ENCODE results near the gene DNAJA1.

The DNAJA1 gene

DNA sequence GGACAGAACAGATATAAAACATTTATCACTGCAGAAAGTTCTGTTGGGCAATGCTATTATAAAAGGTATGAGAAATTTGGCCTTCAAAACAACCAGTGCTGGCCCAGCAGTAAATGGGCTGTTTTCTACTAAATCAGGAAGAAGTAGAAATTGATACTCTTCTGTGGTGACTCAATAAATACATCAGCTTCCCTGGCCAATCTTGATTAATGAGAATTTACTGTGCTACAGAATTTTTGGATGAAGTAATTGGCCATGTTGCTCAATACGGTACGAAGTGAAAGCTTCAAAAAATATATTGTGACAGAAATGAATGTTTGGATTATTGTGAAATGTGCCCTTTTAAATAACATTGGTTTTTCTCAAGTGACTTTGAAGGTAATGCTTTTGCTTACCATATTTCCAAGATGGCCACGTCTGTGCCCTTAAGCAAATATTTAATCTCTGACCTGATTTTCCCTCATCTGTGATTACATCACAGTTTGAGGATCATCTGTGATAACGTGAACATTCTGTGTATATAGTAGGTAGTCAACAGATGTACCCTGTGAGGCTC lies 4.2 kb downstream of the DNAJA1 start:
- DNase-seq (ENCODE audit: low read depth): no peak

DNA sequence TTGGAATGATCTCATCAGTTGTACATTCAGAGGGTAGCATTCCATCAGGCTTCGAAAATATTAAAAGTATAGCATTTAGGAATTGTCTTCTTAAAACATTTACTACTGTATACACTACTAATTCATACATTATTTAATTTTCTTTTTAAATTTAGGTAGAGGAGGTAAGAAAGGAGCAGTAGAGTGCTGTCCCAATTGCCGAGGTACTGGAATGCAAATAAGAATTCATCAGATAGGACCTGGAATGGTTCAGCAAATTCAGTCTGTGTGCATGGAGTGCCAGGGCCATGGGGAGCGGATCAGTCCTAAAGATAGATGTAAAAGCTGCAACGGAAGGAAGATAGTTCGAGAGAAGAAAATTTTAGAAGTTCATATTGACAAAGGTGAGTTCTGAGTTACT lies 5.2 kb downstream of the DNAJA1 start:
- DNase-seq (ENCODE audit: low read depth): no peak

DNA sequence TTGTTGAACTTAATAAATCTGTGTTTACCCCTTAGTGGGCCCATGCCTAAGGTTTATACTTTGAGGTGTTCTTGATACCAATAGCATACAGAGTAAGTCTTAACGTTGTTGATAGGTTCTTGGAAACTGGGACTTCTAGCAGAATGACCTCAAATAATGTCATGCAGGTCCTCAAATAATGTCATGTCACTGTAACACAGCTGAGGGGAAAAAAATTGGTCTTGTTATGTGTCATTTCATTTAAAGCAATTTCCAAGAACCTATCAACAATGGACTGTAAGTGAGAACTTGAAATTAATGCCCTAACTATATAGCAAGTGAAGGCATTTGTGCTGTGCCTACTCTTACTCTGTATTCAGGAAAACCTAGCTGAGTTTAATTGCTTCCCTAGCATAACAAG lies 7.2 kb downstream of the DNAJA1 start:
- no peak for DNase-seq (ENCODE audit: low read depth)

DNA sequence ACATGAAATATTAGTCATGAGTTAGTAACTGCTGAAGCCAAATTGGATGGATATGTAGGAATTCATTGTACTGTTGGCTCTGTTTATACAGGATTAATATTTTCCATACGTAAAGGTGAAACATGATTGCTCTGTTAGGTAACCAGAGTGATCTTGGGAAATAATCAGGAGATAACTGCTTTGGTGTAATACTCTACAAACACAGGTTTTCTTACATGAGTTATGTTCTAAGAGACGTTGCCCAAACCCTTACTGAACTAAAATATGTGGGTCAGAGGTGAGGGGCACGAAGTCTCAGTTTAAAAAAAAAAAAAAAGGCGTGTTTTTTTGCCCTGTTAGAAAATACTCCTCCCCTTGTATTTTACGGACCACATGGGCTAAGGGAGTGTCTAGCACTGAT lies 7.8 kb downstream of the DNAJA1 start:
- DNase-seq (ENCODE audit: low read depth): no peak

DNA sequence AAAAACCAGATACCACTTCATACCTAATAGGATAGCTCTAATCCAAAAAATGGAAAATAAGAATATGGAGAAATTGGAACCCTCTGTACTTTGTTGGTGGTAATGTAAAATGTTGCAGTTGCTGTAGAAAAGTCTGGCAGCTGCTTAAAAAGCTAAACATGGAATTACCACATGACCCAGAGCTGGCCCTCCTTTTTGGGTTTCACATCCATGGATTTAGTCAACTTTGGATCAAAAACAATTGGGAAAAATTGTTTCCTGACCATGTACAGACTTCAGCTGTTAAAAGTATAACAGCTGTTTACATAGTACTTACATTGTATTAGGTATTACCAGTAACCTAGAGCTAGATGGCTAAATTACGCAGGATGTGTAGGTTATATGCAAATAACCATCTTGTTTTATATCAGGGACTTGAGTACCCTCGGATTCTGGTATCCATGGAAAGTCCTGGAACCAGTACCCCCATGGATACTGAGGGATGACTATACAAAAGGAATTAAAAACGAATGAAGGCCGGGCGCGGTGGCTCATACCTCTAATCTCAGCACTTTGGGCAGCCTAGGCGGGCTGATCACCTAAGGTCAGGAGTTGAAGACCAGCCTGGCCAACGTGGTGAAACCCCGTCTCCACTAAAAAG lies 15.8 kb downstream of the DNAJA1 start:
- DNase-seq (ENCODE audit: low read depth): no peak

DNA sequence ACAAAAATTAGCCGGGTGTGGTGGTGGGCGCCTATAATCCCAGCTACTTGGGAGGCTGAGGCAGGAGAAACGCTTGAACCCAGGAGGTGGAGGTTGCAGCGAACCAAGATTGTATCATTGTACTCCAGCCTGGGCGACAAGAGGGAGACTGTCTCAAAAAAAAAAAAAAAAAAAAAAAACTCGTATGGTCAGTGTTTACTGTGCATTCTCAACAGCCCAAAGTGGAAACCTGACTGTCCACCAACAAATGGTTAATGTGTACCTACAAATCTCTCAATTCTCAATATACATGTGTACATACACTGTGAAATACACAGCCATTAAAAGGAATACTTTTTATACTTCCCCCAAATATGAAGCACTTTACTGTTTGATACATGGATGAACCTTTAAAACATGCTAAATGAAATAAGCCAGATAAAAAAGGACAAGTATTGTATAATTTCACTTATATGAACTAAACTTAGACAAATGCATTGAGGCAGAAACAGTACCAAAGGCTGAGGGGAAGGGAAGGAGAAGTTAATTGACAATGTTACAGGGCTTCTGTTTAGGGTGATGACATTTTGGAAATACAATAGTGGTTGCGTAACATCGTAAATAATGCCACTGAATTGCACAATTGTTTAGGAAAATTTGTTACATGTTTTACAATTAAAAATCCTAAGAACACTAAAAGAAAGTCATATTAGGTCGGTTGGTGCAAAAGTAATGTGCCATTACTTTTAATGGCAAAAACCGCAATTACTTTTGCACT lies 16.5 kb downstream of the DNAJA1 start:
- no peak for DNase-seq (ENCODE audit: low read depth)

DNA sequence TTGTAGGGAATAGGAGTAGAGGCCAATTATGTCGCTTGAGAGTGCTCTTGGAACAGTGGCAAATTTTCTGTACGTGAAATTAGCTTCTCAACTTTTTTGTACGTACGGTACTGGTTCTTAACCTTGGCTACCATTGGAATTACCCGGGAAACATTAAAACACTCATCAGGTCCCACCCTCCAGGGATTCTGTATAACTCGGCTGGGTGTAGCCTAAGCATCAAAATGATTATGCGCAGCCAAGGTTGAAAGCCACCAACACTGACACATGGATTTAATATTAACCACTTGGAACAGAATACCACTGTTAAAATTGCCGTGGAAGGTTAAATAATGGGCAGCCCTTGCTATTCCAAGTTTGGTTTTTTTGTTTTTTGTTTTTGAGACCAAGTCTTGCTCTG lies 17.4 kb downstream of the DNAJA1 start:
- DNase-seq (ENCODE audit: low read depth): no peak

GRCh38 chr9:33043671-33044070 lies 18.6 kb downstream of the DNAJA1 start:
- no peak for DNase-seq (ENCODE audit: low read depth)

- peak; percentile 15 for DNase-seq (ENCODE audit: low read depth)
These were observed 19.1 kb downstream of the DNAJA1 start for GRCh38 chr9:33044162-33044673.

DNA sequence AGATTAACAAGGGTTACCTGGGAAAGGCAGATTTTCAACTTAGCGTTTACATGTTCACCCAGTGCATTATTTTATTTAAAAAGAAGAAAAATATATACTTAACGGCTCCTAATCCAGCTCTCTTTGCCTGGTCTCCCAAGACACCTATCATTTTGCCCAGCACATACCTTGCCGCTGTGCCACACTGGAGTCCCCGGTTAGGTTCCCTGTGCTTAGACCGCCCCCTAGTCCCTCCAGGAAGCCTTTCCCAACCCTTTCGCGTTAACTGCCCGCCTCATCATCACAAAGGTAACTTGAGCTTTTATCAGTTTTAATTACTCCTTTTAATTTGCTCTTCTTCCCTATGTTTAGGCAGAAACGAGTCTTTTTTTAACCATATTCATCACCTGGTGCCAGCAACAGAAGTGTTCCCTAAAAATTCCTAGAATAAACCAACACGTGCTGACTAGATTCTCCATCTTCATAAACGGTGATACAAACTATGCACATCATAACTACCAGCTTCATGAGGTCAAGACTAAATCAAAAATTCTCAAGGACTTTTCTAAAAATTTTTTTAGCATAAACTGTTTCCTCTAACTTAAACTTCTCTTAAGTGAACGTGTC lies 19.7 kb downstream of the DNAJA1 start:
- DNase-seq (ENCODE audit: low read depth): no peak

- DNase-seq (ENCODE audit: low read depth): no peak
These were observed 21.0 kb downstream of the DNAJA1 start for GRCh38 chr9:33046061-33046460.

DNA sequence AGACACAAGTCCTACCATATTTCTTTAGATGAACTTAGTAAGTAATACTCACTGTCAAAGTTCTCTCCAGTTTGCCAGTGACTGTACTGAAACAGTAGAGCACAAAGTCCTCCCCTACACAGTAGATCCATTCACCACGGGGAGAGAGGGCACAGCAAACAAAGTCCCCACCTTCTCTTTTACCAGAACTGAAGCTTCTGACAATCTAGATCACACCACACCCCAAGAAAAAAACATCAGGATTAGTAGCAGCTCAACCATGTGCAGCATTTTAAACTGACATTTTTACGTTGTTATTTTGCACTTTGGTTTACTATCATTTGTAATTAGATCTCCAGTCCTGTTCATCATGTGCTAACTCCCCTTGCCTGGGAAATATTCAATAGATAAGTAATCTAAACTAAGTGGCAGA lies 23.0 kb downstream of the DNAJA1 start:
- no peak for DNase-seq (ENCODE audit: low read depth)

DNA sequence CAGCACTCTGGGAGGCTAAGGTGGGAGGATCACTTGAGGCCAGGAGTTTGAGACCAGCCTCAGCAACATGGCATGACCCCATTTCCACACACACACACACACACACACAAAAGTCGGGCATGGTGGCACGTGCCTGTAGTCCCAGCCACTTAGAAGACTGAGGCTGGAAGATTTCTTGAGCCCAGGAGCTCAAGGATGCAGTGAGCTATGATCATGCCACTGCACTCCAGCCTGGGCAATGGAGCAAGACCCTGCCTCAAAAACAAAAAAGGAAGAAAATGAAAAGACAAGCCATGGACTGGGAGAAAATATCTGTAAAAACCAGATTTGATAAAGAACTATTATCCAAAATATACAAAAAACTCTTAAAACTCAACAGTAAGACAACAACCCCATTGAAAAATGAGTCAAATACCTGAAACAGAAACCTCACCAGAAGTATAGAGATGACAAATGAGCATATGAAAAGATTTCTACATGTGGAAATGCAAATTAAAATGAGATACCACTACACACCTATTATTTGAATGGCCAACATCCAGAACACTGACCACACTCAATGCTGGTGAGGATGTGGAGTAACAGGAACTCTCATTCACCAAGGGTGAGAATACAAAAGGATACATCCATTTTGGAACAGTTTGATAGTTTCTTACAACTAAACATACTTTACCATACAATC lies 24.7 kb downstream of the DNAJA1 start:
- no peak for DNase-seq (ENCODE audit: low read depth)

DNA sequence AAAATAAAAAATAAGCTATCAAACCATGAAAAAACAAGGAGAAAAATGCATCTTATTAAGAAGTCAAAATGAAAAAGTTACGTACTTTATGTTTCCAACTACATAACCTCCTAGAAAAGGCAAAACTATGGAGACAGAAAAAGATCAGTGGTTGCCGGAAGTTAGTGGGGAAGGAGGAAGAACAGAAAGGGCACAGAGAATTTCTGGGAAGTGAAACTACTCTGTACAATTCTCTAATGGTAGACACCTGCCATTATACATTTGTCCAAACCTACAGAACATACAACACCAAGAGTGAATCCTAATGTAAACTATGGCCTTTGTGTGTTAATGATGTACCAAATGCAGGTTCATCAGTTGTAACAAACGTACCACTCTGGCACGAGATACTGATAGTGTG lies 26.1 kb downstream of the DNAJA1 start:
- no peak for DNase-seq (ENCODE audit: low read depth)

DNA sequence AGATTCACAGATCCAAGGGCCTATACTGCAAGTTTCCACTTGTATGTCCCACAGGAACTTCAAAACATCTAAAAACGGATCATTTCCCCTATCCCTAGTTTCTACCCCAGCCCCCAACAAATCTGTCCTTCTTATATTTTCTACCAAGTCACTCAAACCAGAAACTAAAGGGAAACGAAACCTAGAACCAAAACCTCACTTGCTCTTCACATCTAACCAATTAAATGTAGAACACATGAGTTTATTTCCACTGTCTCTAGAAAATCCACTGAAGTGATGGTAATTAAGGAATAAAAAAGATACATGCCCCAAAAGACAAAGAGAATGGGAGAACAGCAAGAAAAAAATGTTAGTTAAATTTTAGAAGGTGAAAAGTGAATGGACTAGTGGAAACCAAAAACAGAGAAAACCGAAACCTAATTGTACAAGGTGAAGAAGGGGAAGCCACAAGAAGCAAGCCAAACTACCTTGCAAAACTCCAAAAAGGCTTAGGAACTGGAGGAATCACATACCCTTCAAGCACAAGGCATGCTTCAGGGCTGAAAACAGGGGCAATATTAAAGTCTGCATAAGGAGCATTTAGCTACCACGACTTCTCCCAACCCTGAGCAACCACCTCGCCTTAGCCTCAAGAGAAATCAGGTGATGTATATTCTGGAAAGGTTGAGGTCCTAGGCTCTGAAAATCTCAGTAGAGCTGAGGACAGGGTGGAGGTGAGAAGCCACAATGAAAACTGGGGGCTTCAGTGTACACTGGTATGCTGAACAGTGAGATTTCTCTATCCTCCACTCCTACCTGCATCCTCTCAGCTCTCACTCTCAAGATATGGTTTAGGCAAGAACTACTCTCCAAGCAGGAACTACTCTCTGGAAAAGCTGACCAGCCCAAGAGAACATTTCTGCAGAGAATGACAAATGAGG lies 40.3 kb downstream of the DNAJA1 start:
- DNase-seq (ENCODE audit: low read depth): no peak

DNA sequence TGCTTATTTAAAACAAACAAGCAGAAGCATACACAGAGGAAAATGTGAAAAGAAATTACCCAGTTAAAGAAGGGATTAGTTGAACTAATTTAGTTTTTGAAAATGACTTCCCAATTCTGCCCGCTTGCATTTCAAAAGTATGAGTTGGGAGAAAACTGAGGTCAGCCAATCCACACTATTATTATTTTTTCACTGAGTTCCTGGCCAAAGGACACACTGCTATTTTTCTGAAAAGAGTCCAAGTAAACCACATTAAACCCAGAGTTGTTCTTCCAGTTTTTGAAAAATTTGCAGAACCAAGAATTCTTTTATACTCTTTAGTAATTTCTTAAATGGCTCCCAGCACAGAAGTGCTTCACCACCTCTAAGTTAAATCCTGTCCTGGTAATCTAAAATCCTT lies 43.9 kb downstream of the DNAJA1 start:
- no peak for DNase-seq (ENCODE audit: low read depth)

DNA sequence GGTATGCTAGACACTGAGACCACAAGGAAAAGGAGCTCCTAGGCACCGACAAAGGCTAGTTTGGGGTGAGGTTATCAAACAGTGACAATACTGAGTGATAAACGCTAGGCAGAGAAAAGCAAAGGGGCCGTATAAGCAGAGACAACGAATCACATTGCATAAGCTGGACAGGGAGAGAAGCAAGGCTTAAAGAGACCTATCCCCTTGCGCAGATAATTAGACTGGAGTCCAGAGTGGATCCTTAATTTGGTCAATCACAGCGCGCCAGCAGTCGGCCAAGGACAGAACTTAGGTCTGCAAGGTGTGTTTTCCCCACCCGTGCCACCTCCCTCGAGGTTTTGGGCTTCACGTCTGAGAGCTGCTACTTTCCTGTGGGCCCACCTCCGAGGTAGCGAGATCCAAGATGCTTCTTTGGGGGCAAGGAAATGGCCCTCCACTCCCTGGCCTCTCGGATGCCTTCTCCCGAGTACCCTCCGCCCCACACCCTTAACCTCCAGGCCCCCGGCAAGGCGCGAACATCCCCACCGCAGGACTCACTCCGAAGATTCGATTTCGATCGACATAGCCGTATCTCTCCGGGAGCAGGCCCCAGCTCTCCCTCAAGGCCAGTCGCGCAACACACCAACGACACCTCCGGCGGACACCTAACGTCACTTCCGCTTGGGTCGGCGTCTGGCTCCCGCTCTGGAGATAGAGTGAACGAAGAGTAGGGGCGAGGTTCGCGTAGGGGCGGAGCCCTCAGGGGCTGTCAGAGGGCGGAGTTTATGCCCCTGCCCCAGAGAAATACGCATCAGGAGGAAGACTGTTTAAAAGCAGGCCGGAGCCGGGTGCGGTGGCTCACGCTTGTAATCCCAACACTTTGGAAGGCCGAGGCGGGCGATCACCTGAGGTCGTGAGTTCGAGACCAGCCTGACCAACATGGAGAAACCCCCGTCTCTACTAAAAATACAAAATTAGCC lies 51.3 kb downstream of the DNAJA1 start, which contains the start of gene SMU1:
TSS of gene SMU1 (minus strand) at position 629 of the 959 bp plus-strand sequence. CDS start at position 563, 66 bp downstream.
- peak; percentile 84 for DNase-seq (ENCODE audit: low read depth)

DNA sequence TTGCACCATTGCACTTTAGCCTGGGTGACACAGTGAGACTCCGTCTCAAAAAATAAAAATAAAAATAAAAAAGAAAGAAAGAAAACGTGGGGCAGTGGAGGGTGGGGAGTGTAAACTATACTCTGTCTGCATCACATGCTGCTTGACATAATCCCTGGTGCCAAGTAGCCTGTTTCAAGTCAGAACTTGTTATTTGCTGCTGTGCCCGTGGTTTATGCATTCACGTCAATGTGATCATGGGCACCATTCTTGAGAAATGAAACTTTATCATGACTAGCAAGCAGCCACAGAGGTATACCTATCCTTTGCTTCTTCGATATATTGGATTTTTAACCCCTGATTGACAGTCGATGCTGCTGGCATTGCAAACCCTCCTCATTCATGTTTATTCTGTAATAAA lies 55.5 kb downstream of the DNAJA1 start:
- no peak for DNase-seq (ENCODE audit: low read depth)

DNA sequence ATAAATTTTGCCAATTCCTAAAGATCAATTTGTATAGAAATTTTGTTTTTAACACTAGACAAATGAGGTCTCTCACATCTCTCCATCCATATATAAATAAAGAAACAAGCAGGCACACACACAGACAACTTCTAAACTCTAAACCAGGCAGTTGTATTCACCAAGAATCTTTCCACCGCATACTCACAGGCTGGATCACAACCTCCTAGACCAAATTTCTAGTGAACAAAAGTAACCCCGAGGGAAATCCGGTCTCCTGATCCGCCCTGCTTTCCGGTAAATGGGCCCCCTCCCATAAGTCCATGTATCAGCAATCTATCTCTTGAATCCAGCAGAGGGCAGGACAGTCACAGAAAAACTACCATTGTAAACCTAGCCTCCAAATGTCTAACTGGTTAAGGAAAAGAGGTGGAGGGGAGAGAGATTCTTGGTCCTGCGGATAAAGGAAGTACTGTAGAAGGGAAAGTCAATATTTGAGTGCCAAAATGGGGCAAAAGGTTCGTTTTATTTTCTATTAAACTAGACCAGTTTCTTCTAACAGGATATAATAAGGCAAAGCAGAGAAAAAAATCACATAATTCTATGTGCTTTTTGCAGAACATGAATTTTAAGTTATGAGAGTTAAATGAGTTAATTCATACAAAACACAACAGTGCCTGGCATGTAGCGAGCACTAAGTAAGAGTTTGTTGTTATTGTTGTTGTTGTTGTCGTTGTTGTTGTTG lies 56.2 kb downstream of the DNAJA1 start:
- DNase-seq (ENCODE audit: low read depth): peak; percentile 7
